ENCODE results near the gene PLEKHA4. TPM values are rescaled to one million over a fixed set of nuclear protein-coding genes. Genes with fewer than 3 reads are reported as not detected.
"Not testable (repeated sequence)": the region's sequence is repeated elsewhere in the genome, so short reads cannot be mapped to it uniquely, and the experiment has no call there.

Gene PLEKHA4
- total RNA-seq, 4 donors from 2014 or later, result 211 to 444 (median 282) TPM

DNA sequence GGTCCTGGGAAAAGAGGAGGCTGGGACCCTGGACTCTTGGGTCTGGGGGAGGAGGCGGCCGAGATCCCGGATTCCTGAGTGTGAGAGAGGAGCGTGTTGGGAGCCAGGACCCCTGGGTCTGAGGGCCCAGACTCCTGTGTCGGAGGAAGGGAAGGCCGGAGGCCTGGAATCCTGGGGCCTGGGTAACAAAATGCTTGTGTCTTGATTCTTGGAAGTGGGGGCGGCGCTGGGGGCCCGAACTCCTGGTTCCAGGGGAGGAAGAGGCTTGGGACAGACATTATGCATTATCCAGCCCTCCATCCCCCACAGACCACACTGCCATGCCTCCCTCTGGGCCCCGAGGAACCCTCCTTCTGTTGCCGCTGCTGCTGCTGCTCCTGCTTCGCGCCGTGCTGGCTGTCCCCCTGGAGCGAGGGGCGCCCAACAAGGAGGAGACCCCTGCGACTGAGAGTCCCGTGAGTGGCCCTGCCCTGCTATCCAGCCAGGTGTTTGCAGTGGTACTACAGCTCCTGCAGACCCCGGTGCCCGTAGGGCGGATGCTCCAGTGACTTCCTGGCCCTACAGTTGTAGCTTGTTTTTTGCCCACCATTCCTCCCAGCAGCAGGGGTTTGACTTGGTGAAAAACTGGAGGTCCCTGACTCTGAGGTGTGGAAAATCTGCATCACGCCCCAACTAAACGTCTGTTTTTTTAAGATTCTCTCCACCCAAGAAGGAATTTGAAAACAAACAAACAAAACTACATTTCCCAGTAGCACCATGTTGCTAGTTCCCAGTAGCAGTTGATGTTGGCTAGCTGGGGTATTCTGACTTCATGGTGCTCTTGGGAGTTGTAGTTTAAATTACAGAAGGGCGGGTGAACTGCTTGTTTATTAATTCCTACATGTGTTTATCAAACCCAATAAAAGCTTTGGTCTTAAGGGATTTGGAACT lies 32.3 kb upstream of the PLEKHA4 start:
- Histone ChIP-seq H3K4me1 (peaks cover 0 to 44% (median 13%) of the 10 kb centered on the region in 4 donors), H3K4me3 (peak overlapping the region; percentile 66 to 84 (median 77))
- TF ChIP-seq EP300 (IDR thresholded peaks at IDR 0.05) (no peak), POLR2A (IDR thresholded peaks at IDR 0.05) (no peak)
- TF ChIP-seq, protein P1, sequence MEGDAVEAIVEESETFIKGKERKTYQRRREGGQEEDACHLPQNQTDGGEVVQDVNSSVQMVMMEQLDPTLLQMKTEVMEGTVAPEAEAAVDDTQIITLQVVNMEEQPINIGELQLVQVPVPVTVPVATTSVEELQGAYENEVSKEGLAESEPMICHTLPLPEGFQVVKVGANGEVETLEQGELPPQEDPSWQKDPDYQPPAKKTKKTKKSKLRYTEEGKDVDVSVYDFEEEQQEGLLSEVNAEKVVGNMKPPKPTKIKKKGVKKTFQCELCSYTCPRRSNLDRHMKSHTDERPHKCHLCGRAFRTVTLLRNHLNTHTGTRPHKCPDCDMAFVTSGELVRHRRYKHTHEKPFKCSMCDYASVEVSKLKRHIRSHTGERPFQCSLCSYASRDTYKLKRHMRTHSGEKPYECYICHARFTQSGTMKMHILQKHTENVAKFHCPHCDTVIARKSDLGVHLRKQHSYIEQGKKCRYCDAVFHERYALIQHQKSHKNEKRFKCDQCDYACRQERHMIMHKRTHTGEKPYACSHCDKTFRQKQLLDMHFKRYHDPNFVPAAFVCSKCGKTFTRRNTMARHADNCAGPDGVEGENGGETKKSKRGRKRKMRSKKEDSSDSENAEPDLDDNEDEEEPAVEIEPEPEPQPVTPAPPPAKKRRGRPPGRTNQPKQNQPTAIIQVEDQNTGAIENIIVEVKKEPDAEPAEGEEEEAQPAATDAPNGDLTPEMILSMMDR (IDR thresholded peaks at IDR 0.05), result no peak

DNA sequence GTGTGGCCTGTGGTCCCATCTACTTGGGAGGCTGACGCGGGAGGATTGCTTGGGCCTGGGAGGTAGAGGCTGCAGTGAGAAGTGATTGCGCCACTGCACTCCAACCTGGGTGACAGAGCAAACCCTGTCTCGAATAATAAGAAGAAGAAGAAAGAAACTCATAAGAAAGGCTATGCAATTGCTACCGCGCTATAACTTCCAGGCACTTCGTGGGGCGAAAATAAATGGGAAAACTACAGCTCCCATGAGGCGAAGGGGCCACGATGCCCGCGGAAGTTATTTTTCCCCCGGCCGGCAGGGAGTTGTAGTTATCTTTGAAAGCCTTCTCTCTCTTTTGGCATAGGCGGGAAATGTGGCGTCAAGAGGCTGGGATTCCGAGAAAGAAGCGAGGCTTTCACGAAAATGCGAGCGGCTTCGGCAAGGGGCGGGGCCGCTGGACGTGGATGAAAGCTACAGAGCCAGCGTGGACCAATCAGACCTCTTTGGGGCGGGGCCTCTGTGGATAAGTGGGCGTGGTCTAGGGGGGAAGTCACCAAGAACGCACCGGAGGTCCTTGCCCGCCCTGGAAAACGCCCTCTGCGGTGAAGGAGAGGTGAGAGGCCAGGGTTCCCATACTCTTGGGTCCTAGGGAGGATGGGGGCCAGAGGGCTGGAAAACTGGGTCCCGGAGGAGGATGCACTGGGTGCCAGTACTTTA lies 31.5 kb upstream of the PLEKHA4 start, which contains the start of gene NUCB1:
NUCB1 (plus strand) TSS at position 532 of the 696 bp plus-strand sequence. CDS start 485 bp downstream, outside the sequence.
- H3K4me3 ChIP-seq, result peak within 1 kb of the TSS; percentile 66 to 84 (median 77)
- peaks cover 0 to 11% (median 0%) of the 10 kb centered on the region in 3 donors for H3K36me3 ChIP-seq
- H3K4me1 ChIP-seq, result peaks cover 0 to 52% (median 15%) of the 10 kb centered on the region in 4 donors
- WGBS, 2 donors, result 8 to 9% methylated on average over 31 to 34 of the region's 34 CpGs
- H3K27ac ChIP-seq, result peak within 1 kb of the TSS; percentile 90 to 97 (median 95)
- TF ChIP-seq, protein P1 (IDR thresholded peaks at IDR 0.05), result peak; percentile 21 to 58 (median 36)
- TF ChIP-seq EP300 (IDR thresholded peaks at IDR 0.05), result peak; percentile 92 to 99
- peak; percentile 52 to 83 for TF ChIP-seq POLR2A (IDR thresholded peaks at IDR 0.05)
- H3K9me3 ChIP-seq, result no peaks in the 10 kb centered on the region
- H3K27me3 ChIP-seq, result no peaks in the 10 kb centered on the region
- peak; percentile 99 to 100 for DNase-seq (ENCODE audit: low spot score in 2 of 2)

More for the DNA sequence above, 32.3 kb upstream of the PLEKHA4 start:
- Histone ChIP-seq H3K9me3 (no peaks in the 10 kb centered on the region), H3K36me3 (peaks cover 0 to 19% (median under 1%) of the 10 kb centered on the region in 3 donors), H3K27me3 (no peaks in the 10 kb centered on the region), H3K27ac (peak overlapping the region; percentile 90 to 97 (median 95))
- no peak for DNase-seq (ENCODE audit: low spot score in 2 of 2)
- 9 to 10% methylated on average over 20 to 23 of the region's 24 CpGs for WGBS, 2 donors

DNA sequence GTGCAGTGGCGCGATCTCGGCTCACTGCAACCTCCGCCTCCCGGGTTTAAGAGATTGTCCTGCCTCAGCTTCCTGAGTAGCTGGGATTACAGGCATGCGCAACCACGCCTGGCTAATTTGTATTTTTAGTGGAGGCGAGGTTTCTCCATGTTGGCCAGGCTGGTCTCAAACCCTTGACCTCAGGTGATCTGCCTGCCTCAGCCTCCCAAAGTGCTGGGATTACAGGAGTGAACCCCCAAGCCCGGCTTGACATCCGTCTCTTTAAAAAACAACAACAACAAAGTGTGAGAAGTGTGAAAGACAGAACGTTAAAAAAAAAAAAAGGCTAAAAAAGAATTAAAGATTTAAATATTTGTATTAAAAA lies 31.0 kb upstream of the PLEKHA4 start:
- not testable (repeated sequence) for H3K9me3 ChIP-seq; H3K36me3 ChIP-seq; DNase-seq (ENCODE audit: low spot score in 2 of 2); H3K27me3 ChIP-seq
- Histone ChIP-seq H3K4me3 (peak overlapping the region; percentile 66 to 84 (median 77)), H3K4me1 (peaks cover 0 to 53% (median 15%) of the 10 kb centered on the region in 4 donors), H3K27ac (peak overlapping the region; percentile 90 to 97 (median 95))
- WGBS, 2 donors, result 80 to 88% methylated on average over 11 of the region's 11 CpGs

DNA sequence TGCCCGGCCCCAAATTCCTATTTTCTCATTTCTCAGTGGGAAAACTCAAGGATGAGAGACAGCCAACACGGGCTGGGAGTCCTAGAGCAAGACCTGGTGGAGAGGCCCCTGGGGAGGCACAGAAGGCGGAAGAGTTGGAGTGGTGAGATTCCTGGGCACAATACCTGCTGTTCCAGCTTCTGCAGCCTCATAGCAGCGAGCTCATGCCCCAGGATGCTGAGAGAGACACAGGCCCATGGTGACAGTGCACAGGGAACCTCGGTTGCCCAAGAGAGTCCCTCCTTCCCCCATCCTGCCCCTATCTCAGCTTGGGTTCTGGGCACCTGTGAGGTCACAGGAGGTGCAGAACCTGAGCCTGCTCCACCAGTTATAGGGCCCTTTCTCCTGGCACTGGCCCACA lies 28.8 kb upstream of the PLEKHA4 start:
- Histone ChIP-seq H3K27me3 (no peaks in the 10 kb centered on the region), H3K4me1 (peaks cover 0 to 42% (median 14%) of the 10 kb centered on the region in 4 donors), H3K36me3 (no peaks in the 10 kb centered on the region), H3K4me3 (no peak overlapping the region), H3K9me3 (no peaks in the 10 kb centered on the region), H3K27ac (peak overlapping the region in 1 of 4 donors; percentile 88)
- WGBS, 2 donors, result 59 to 70% methylated on average over 5 of the region's 5 CpGs
- DNase-seq (ENCODE audit: low spot score in 2 of 2), result no peak
- no peak for TF ChIP-seq POLR2A (IDR thresholded peaks at IDR 0.05)
- no peak for TF ChIP-seq EP300 (IDR thresholded peaks at IDR 0.05)
- TF ChIP-seq, protein P1 (IDR thresholded peaks at IDR 0.05), result no peak

DNA sequence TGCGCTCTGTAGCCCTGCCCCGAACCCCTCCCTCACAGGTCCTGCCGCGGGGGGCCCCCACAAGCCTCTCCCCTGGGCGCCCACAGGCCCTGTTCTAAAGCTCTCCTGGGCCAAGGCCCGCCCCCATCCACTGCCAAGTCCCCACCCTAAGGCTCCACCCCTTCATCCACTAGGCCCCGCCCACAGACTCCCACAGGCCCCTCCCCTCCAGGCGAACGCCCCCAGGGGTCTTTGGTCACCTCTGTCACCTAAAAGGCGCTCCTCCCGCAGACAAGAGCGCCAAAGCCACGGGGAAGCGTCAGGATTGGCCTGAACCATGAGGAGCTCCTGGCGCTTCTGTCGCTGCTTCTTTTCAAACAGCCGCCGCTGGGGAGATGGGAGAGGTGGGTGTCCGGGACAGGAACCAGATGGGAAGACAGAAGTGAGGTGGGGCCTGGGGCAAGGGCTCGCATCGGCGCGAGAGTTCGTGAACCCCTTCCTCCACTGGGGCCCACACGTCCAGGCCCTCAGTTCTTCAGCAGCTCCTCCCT lies 27.8 kb upstream of the PLEKHA4 start:
- no peaks in the 10 kb centered on the region for H3K36me3 ChIP-seq
- peaks cover 0 to 33% (median 9%) of the 10 kb centered on the region in 4 donors for H3K4me1 ChIP-seq
- H3K4me3 ChIP-seq, result peak overlapping the region; percentile 20 to 52 (median 28)
- H3K27me3 ChIP-seq, result no peaks in the 10 kb centered on the region
- no peaks in the 10 kb centered on the region for H3K9me3 ChIP-seq
- DNase-seq (ENCODE audit: low spot score in 2 of 2), result peak; percentile 49 to 71
- WGBS, 2 donors, result 18 to 32% methylated on average over 24 to 25 of the region's 25 CpGs
- TF ChIP-seq EP300 (IDR thresholded peaks at IDR 0.05) (peak in 1 of 2 donors; percentile 10), POLR2A (IDR thresholded peaks at IDR 0.05) (no peak)
- TF ChIP-seq, protein P1 (IDR thresholded peaks at IDR 0.05), result no peak
- H3K27ac ChIP-seq, result peak overlapping the region; percentile 51 to 88 (median 68)

All from tibial nerve (tissue), 4 donors.